Measurements from ENCODE around the gene RIC8B. TPM values are rescaled to one million over a fixed set of nuclear protein-coding genes. Genes with fewer than 3 reads are reported as not detected.
A peak's percentile ranks its signal among the peaks of the same experiment; 100 is the strongest.

RIC8B gene
- total and polyA plus RNA-seq, 2 of the 13 experiments (the other 11 are each of a cell fraction or from before 2014, with no cell fraction given) = 5.1 to 7.5 TPM

DNA sequence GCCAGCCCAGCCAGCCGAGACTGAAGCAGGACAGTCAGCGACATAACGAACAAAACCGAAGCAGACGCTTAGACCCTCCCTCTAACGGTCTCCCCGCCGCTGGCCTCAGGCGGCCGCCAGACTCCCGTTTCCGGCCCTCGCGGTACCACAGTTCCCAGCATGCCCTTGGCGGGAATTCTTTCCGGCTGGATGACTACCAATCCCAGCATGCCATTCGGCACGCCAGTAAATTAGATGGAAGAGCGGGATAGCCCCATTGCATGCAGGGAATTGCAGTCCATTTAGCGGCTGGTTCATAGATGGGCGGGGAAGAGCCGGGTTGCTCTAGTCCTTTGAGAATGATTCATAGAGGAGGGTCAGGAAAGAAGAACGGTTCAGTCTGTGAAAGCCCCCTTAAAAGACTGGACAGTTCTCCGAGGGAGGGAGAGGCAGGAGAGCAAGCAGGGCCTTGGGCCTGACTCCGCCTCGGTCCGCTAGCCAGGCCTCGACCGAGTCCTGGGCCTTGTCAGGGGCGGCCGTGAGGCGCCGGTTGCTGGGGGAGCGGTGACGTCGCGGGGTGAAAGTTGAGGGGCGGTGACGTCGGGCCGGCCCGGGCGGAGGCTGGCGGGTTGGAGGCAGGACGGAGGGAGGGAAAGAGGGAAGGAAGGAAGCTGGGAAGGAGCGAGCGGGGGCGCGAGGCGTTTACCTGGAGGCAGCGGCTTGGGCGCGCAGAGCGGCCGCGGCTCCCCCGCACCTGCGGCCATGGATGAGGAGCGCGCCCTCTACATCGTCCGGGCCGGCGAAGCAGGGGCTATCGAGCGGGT is at the start of gene RIC8B (continued):
- TF ChIP-seq, protein P1, sequence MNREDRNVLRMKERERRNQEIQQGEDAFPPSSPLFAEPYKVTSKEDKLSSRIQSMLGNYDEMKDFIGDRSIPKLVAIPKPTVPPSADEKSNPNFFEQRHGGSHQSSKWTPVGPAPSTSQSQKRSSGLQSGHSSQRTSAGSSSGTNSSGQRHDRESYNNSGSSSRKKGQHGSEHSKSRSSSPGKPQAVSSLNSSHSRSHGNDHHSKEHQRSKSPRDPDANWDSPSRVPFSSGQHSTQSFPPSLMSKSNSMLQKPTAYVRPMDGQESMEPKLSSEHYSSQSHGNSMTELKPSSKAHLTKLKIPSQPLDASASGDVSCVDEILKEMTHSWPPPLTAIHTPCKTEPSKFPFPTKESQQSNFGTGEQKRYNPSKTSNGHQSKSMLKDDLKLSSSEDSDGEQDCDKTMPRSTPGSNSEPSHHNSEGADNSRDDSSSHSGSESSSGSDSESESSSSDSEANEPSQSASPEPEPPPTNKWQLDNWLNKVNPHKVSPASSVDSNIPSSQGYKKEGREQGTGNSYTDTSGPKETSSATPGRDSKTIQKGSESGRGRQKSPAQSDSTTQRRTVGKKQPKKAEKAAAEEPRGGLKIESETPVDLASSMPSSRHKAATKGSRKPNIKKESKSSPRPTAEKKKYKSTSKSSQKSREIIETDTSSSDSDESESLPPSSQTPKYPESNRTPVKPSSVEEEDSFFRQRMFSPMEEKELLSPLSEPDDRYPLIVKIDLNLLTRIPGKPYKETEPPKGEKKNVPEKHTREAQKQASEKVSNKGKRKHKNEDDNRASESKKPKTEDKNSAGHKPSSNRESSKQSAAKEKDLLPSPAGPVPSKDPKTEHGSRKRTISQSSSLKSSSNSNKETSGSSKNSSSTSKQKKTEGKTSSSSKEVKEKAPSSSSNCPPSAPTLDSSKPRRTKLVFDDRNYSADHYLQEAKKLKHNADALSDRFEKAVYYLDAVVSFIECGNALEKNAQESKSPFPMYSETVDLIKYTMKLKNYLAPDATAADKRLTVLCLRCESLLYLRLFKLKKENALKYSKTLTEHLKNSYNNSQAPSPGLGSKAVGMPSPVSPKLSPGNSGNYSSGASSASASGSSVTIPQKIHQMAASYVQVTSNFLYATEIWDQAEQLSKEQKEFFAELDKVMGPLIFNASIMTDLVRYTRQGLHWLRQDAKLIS (CRISPR knock-in tag; IDR thresholded peaks at IDR 0.05) = no peak
- peak; percentile 57; the same call in 1 of the 2 replicates for TF ChIP-seq ZNF543 (CRISPR knock-in tag; IDR thresholded peaks at IDR 0.05)
- TF ChIP-seq ZNF503 (CRISPR knock-in tag; IDR thresholded peaks at IDR 0.05) = peak; percentile 8
- TF ChIP-seq, protein P2, sequence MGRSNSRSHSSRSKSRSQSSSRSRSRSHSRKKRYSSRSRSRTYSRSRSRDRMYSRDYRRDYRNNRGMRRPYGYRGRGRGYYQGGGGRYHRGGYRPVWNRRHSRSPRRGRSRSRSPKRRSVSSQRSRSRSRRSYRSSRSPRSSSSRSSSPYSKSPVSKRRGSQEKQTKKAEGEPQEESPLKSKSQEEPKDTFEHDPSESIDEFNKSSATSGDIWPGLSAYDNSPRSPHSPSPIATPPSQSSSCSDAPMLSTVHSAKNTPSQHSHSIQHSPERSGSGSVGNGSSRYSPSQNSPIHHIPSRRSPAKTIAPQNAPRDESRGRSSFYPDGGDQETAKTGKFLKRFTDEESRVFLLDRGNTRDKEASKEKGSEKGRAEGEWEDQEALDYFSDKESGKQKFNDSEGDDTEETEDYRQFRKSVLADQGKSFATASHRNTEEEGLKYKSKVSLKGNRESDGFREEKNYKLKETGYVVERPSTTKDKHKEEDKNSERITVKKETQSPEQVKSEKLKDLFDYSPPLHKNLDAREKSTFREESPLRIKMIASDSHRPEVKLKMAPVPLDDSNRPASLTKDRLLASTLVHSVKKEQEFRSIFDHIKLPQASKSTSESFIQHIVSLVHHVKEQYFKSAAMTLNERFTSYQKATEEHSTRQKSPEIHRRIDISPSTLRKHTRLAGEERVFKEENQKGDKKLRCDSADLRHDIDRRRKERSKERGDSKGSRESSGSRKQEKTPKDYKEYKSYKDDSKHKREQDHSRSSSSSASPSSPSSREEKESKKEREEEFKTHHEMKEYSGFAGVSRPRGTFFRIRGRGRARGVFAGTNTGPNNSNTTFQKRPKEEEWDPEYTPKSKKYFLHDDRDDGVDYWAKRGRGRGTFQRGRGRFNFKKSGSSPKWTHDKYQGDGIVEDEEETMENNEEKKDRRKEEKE (IDR thresholded peaks at IDR 0.05) = no peak
- peak; percentile 54; the same call in 1 of the 2 replicates for TF ChIP-seq HOXD1 (CRISPR knock-in tag; IDR thresholded peaks at IDR 0.05)
- no peak for TF ChIP-seq ZBTB7A (CRISPR knock-in tag; IDR thresholded peaks at IDR 0.05)
- TF ChIP-seq ZNF644 (CRISPR knock-in tag; IDR thresholded peaks at IDR 0.05; ENCODE audit: low read depth) = no peak
- no peak for TF ChIP-seq THYN1 (CRISPR knock-in tag; IDR thresholded peaks at IDR 0.05; ENCODE audit: borderline replicate concordance, low read depth)
- TF ChIP-seq, protein P3, sequence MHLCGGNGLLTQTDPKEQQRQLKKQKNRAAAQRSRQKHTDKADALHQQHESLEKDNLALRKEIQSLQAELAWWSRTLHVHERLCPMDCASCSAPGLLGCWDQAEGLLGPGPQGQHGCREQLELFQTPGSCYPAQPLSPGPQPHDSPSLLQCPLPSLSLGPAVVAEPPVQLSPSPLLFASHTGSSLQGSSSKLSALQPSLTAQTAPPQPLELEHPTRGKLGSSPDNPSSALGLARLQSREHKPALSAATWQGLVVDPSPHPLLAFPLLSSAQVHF (CRISPR knock-in tag; IDR thresholded peaks at IDR 0.05) = peak; percentile 39; the same call in 1 of the 2 replicates
- no peak for TF ChIP-seq ZNF484 (CRISPR knock-in tag; IDR thresholded peaks at IDR 0.05; ENCODE audit: borderline replicate concordance, low read depth)
- peak; percentile 26; the same call in 1 of the 2 replicates for TF ChIP-seq RXRB (CRISPR knock-in tag; IDR thresholded peaks at IDR 0.05; ENCODE audit: borderline replicate concordance)
- no peak for TF ChIP-seq ZNF598 (CRISPR knock-in tag; IDR thresholded peaks at IDR 0.05; ENCODE audit: borderline replicate concordance)
- no peak for TF ChIP-seq HNRNPL (IDR thresholded peaks at IDR 0.05; ENCODE audit: low read depth, low read length)
- no peak; the same call in 1 of the 2 replicates for TF ChIP-seq ZNF670 (CRISPR knock-in tag; IDR thresholded peaks at IDR 0.05; ENCODE audit: borderline replicate concordance)
- TF ChIP-seq, protein P4, sequence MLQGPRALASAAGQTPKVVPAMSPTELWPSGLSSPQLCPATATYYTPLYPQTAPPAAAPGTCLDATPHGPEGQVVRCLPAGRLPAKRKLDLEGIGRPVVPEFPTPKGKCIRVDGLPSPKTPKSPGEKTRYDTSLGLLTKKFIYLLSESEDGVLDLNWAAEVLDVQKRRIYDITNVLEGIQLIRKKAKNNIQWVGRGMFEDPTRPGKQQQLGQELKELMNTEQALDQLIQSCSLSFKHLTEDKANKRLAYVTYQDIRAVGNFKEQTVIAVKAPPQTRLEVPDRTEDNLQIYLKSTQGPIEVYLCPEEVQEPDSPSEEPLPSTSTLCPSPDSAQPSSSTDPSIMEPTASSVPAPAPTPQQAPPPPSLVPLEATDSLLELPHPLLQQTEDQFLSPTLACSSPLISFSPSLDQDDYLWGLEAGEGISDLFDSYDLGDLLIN (CRISPR knock-in tag; IDR thresholded peaks at IDR 0.05; ENCODE audit: borderline replicate concordance) = 0 out of 2 replicates have a peak, but pooled peaks have one; percentile 40
- TF ChIP-seq BORCS8-MEF2B (CRISPR knock-in tag; IDR thresholded peaks at IDR 0.05) = peak; percentile 74
- no peak for TF ChIP-seq ZNF773 (CRISPR knock-in tag; IDR thresholded peaks at IDR 0.05; ENCODE audit: borderline replicate concordance)
- no peak for TF ChIP-seq SNAPC2 (CRISPR knock-in tag; IDR thresholded peaks at IDR 0.05)

Data from HepG2 (cell line).